Endothelial cell of umbilical vein (primary cell): ENCODE measurements around the gene MYO6.

ENCODE experiments used
- POLR2A ChIP-seq: IDR thresholded peaks from 2 replicates; pipeline ENCODE4 v1.6.1; 2012; ENCODE audit warnings: low read depth, mild to moderate bottlenecking, control low read depth, low read length
- TF ChIP-seq, protein P1 (sequence below), 2 donors: IDR thresholded peaks; 1 replicate in 1 of 2; 2 replicates in 1 of 2; pipeline ENCODE4 v1.5.1; 2011; ENCODE audit warnings: low read length in 2 of 2, mild to moderate bottlenecking in 2 of 2, moderate library complexity in 2 of 2, control low read depth in 1 of 2, inconsistent platforms in 1 of 2, low read depth in 1 of 2; ENCODE audit not compliant: insufficient read depth in 1 of 2; ENCODE audit errors: extremely low read depth in 1 of 2

DNA sequence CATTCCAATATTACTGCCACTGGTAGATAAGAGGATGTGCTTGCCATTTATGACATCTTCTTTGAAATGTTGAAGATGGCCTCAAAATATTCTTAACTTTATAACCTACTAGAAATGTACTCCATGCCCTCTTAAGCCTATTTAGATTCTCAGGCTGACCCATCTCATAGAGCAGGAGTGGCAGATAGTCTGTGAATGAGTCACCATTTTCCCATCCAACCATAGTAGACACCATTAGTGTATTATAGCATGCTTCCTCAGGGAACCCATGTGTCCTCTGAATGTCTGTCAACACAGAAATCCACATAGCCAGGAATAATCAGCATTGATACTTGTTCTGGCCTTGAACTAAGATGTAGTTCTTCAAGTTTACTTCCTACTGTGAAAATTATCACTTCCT, 173.2 kb downstream of the MYO6 start:
- no peak for TF ChIP-seq POLR2A
- TF ChIP-seq, protein P1, sequence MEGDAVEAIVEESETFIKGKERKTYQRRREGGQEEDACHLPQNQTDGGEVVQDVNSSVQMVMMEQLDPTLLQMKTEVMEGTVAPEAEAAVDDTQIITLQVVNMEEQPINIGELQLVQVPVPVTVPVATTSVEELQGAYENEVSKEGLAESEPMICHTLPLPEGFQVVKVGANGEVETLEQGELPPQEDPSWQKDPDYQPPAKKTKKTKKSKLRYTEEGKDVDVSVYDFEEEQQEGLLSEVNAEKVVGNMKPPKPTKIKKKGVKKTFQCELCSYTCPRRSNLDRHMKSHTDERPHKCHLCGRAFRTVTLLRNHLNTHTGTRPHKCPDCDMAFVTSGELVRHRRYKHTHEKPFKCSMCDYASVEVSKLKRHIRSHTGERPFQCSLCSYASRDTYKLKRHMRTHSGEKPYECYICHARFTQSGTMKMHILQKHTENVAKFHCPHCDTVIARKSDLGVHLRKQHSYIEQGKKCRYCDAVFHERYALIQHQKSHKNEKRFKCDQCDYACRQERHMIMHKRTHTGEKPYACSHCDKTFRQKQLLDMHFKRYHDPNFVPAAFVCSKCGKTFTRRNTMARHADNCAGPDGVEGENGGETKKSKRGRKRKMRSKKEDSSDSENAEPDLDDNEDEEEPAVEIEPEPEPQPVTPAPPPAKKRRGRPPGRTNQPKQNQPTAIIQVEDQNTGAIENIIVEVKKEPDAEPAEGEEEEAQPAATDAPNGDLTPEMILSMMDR (IDR thresholded peaks at IDR 0.05; ENCODE audit: extremely low read depth in 1 of 2, insufficient read depth in 1 of 2, low read depth in 1 of 2, low read length in 2 of 2), result no peak
